Measurements from ENCODE around the gene ZNF488. TPM values are rescaled to one million over a fixed set of nuclear protein-coding genes. Genes with fewer than 3 reads are reported as not detected.

Gene ZNF488
- total RNA-seq, 1 donor from 2014 or later, result 0.19 TPM

Other genes with a start within 250 kb of the ZNF488 start
- not detected in 2 replicates for gene GDF10, start 84.1 kb downstream of the ZNF488 start, total RNA-seq
- gene GDF2, start 61.8 kb downstream of the ZNF488 start, total RNA-seq, result not detected in 2 replicates
- gene RBP3, start 35.9 kb downstream of the ZNF488 start, total RNA-seq, result not detected in 2 replicates
- gene ANXA8, start 99.8 kb upstream of the ZNF488 start, total RNA-seq, result not detected in 2 replicates
- gene FAM25G, start 107.4 kb upstream of the ZNF488 start, total RNA-seq, result not detected in 2 replicates
- 2.0 and 3.5 TPM in 2 replicates for gene AGAP9, start 139.3 kb upstream of the ZNF488 start, total RNA-seq